IMR-90 (cell line): ENCODE data around the gene STXBP4. TPM values are rescaled to one million over a fixed set of nuclear protein-coding genes. Genes with fewer than 3 reads are reported as not detected.

ENCODE experiments used
- ATAC-seq: fragments of 200-7000 bp; cut with Tn5 transposase; 2 replicates; pipeline ENCODE4 v1.9.1; 2020; ENCODE audit warnings: low read depth, mild to moderate bottlenecking, moderate library complexity
- BruUV-seq: library from RNA; stranded (reverse); fragments of 400-500 nt; replicated peaks from 2 replicates; lab custom pipeline; 2021; lab: Mats Ljungman, UMichigan
- CTCF ChIA-PET: fragments of 300-600 bp; formaldehyde crosslinking; extraction: SDS; loops from one replicate; lab custom pipeline; 2021; ENCODE audit warnings: antibody characterized with exemption; lab: Yijun Ruan, JAX
- POLR2A ChIA-PET: fragments of 300-600 bp; sonication (Branson Sonifier 250); formaldehyde crosslinking; loops from one replicate; lab custom pipeline; 2022; ENCODE audit warnings: antibody characterized with exemption; ENCODE audit not compliant: unreplicated experiment; lab: Charles Lee
- DNase-seq: peaks from one replicate; pipeline ENCODE4 v3.0.0; 2013
- H2AFZ ChIP-seq: replicated peaks from 2 replicates; pipeline ENCODE3; 2013; ENCODE audit warnings: low read length, mild to moderate bottlenecking; ENCODE audit not compliant: poor library complexity
- H2AK5ac ChIP-seq: 2 replicates; pipeline ENCODE4 v1.6.1; 2013; ENCODE audit warnings: low read depth, low read length, inconsistent platforms
- H2AK9ac ChIP-seq: replicated peaks from 2 replicates; pipeline ENCODE3; 2013; ENCODE audit warnings: mild to moderate bottlenecking, low read depth, low read length, moderate library complexity; ENCODE audit not compliant: poor library complexity
- H2BK120ac ChIP-seq: 2 replicates; pipeline ENCODE4 v1.6.1; 2013; ENCODE audit warnings: low read depth, low read length, inconsistent platforms
- H2BK15ac ChIP-seq: 3 replicates; pipeline ENCODE4 v1.6.1; 2013; ENCODE audit warnings: low read depth, low read length, inconsistent platforms
- H2BK20ac ChIP-seq: 2 replicates; pipeline ENCODE4 v1.6.1; 2013; ENCODE audit warnings: low read depth, mild to moderate bottlenecking, inconsistent platforms, low read length, moderate library complexity
- H2BK5ac ChIP-seq: 2 replicates; pipeline ENCODE4 v1.6.1; 2013; ENCODE audit warnings: mild to moderate bottlenecking, low read depth, low read length, inconsistent platforms; ENCODE audit not compliant: poor library complexity, severe bottlenecking
- H3K14ac ChIP-seq: replicated peaks from 2 replicates; pipeline ENCODE4 v1.6.1; 2013; ENCODE audit warnings: low read depth, low read length, inconsistent platforms
- H3K18ac ChIP-seq: 2 replicates; pipeline ENCODE4 v1.6.1; 2013; ENCODE audit warnings: low read depth, low read length, control low read depth
- H3K23ac ChIP-seq: 2 replicates; pipeline ENCODE4 v1.6.1; 2013; ENCODE audit warnings: low read depth, low read length, inconsistent platforms
- H3K27ac ChIP-seq: 2 replicates; pipeline ENCODE4 v1.5.1; 2013; ENCODE audit warnings: mild to moderate bottlenecking, control low read depth, low read length; ENCODE audit not compliant: insufficient read depth
- H3K27me3 ChIP-seq: 2 replicates; pipeline ENCODE4 v1.6.1; 2013; ENCODE audit warnings: low read length; ENCODE audit not compliant: control insufficient read depth, insufficient read depth
- H3K36me3 ChIP-seq: 2 replicates; pipeline ENCODE4 v1.6.1; 2013; ENCODE audit warnings: low read length, mixed read lengths; ENCODE audit not compliant: control insufficient read depth, insufficient read depth
- H3K4ac ChIP-seq: 2 replicates; pipeline ENCODE4 v1.6.1; 2013; ENCODE audit warnings: low read depth, low read length, inconsistent platforms
- H3K4me1 ChIP-seq: 2 replicates; pipeline ENCODE4 v1.6.1; 2013; ENCODE audit warnings: low read length, mixed read lengths; ENCODE audit not compliant: control insufficient read depth, insufficient read depth
- H3K4me2 ChIP-seq: 2 replicates; pipeline ENCODE4 v1.6.1; 2013; ENCODE audit warnings: low read depth, mild to moderate bottlenecking, control low read depth, low read length, moderate library complexity
- H3K4me3 ChIP-seq: 2 replicates; pipeline ENCODE4 v1.5.1; 2013; ENCODE audit warnings: low read depth, mild to moderate bottlenecking, control low read depth, low read length, moderate library complexity; ENCODE audit not compliant: insufficient read depth
- H3K56ac ChIP-seq: 2 replicates; pipeline ENCODE4 v1.6.1; 2013; ENCODE audit warnings: low read length, inconsistent platforms; ENCODE audit not compliant: insufficient read depth; ENCODE audit errors: extremely low read depth
- H3K79me1 ChIP-seq, 2 experiments: 2 replicates each; pipeline ENCODE4 v1.6.1; 2013; ENCODE audit warnings: low read length in 2 of 2, inconsistent platforms in 1 of 2, low read depth in 1 of 2
- H3K9ac ChIP-seq: 2 replicates; pipeline ENCODE4 v1.6.1; 2013; ENCODE audit warnings: low read depth, low read length, control low read depth
- H3K9me1 ChIP-seq: 2 replicates; pipeline ENCODE4 v1.6.1; 2013; ENCODE audit warnings: low read length, inconsistent platforms; ENCODE audit not compliant: insufficient read depth
- H3K9me3 ChIP-seq: 2 replicates; pipeline ENCODE4 v1.6.1; 2013; ENCODE audit warnings: low read length; ENCODE audit not compliant: control insufficient read depth, insufficient read depth
- H4K20me1 ChIP-seq: 2 replicates; pipeline ENCODE4 v1.6.1; 2013; ENCODE audit warnings: low read length, inconsistent platforms; ENCODE audit not compliant: insufficient read depth
- H4K5ac ChIP-seq: 2 replicates; pipeline ENCODE4 v1.6.1; 2013; ENCODE audit warnings: mild to moderate bottlenecking, low read depth, low read length, control low read depth
- H4K8ac ChIP-seq, 2 experiments: 2 replicates each; pipeline ENCODE4 v1.6.1; 2013; ENCODE audit warnings: low read depth in 2 of 2, low read length in 2 of 2, control low read depth in 1 of 2, inconsistent platforms in 1 of 2
- H4K91ac ChIP-seq: 2 replicates; pipeline ENCODE4 v1.6.1; 2013; ENCODE audit warnings: low read depth, low read length, inconsistent platforms; ENCODE audit not compliant: insufficient read depth
- MXI1 ChIP-seq: IDR thresholded peaks from 2 replicates; pipeline ENCODE4 v1.6.1; 2012; ENCODE audit warnings: low read depth, mild to moderate bottlenecking, low read length, moderate library complexity, borderline replicate concordance
- WGBS, 2 experiments: methylation state at CpG; one replicate each; pipeline versions ENCODE4 v1.1.5 to v1.1.7; 2013; ENCODE audit warnings: missing lambda C conversion rate in 2 of 2; ENCODE audit not compliant: insufficient read length in 1 of 2; ENCODE audit errors: extremely low coverage in 2 of 2; 5-methylcytosine and 5-hydroxymethylcytosine counted together
- dilution Hi-C: fragments of 300-500 bp; cut with HindIII; formaldehyde crosslinking; loops from one replicate; pipeline ENCODE4 v1.14.3; 2018; ENCODE audit warnings: low sequenced_read_pairs; ENCODE audit not compliant: unreplicated experiment
- in situ Hi-C: fragments of 300-500 bp; cut with MboI; formaldehyde crosslinking; loops from 3 replicates; pipeline ENCODE4 v1.14.3; 2019; ENCODE audit warnings: low sequenced_read_pairs, inconsistent platforms, mixed read lengths
- intact Hi-C: fragments of 100-400 bp; cut with micrococcal nuclease; formaldehyde crosslinking; loops from 2 replicates; pipeline ENCODE4 v1.10.0; 2022
- polyA plus RNA-seq, 3 experiments: library from polyadenylated mRNA; depleted of rRNA; stranded (reverse); fragments of >200 nt; gene quantifications; 2 replicates each; pipeline ENCODE4 v1.2.3, GENCODE V29; 2012; ENCODE audit warnings: low replicate concordance in 1 of 3
- total RNA-seq: library from RNA; depleted of rRNA; stranded (reverse); fragments of >200 nt; gene quantifications from 2 replicates; pipeline ENCODE4 v1.2.3, GENCODE V29; 2012

STXBP4 gene
- total and polyA plus RNA-seq, 2 of the 4 experiments (the other 2 are of a cell fraction) = 4.1 to 20.4 TPM

- ChIA-PET POLR2A (no interaction called here), CTCF (no interaction called here)
- Histone ChIP-seq H4K5ac (no peak overlapping the region), H3K4me1 (no peaks in the 10 kb centered on the region), H3K4ac (no peak overlapping the region), H4K20me1 (no peaks in the 10 kb centered on the region), H3K18ac (no peak overlapping the region), H2BK120ac (no peak overlapping the region), H2AK5ac (no peak overlapping the region), H3K4me3 (no peak overlapping the region), H3K36me3 (no peaks in the 10 kb centered on the region), H2AFZ (no peak overlapping the region), H2AK9ac (no peak overlapping the region), H3K27me3 (no peaks in the 10 kb centered on the region), H3K23ac (no peak overlapping the region), H2BK5ac (no peak overlapping the region), H2BK15ac (no peak overlapping the region), H4K91ac (no peak overlapping the region), H4K8ac (no peak overlapping the region), H3K4me2 (no peak overlapping the region), H3K9me3 (no peaks in the 10 kb centered on the region), H3K56ac (no peak overlapping the region), H2BK20ac (no peak overlapping the region), H3K9me1 (no peaks in the 10 kb centered on the region), H3K14ac (no peak overlapping the region), H3K79me1 (no peaks in the 10 kb centered on the region), H3K27ac (no peak overlapping the region), H3K9ac (no peak overlapping the region)
- BruUV-seq = no TSS peak
- no peak for DNase-seq
- intact Hi-C loops (no loop called here), in situ Hi-C loops (loop anchor here (10.0 kb wide), 1 partner anchor 238 kb away; no protein-coding TSS in a partner anchor), dilution Hi-C loops (no loop called here)
- no peak for ATAC-seq
- WGBS, 2 experiments = 40% methylated on average over 1 of the region's 4 CpGs; no CpG with 5 or more reads in 1 of the 2 experiments
- no peak for TF ChIP-seq MXI1
These were observed 88.0 kb downstream of the STXBP4 start for GRCh38 chr17:55056526-55056925.
